EH (cell line): ENCODE results near the gene ZNF670.
A peak's percentile ranks its signal among the peaks of the same experiment; 100 is the strongest.
"Not testable (repeated sequence)": the region's sequence is repeated elsewhere in the genome, so short reads cannot be mapped to it uniquely, and the experiment has no call there.

Experiments
- DNase-seq: peaks from one replicate; pipeline ENCODE4 v3.0.0-alpha.2; 2015; ENCODE audit warnings: low read depth

The ZNF670 gene

GRCh38 chr1:247078258-247079140 is at the start of gene ZNF670:
Gene ZNF670, minus strand, starts transcription at chr1:247078811. Its CDS starts 215 bp downstream, at chr1:247078596.
- peak; percentile 93 for DNase-seq

GRCh38 chr1:247127519-247128282 is 49.1 kb upstream of the ZNF670 start:
- not testable (repeated sequence) for DNase-seq

- DNase-seq, result not testable (repeated sequence)
Measured at GRCh38 chr1:247126601-247127000, 48.0 kb upstream of the ZNF670 start.

GRCh38 chr1:247126166-247126565 is 47.6 kb upstream of the ZNF670 start:
- not testable (repeated sequence) for DNase-seq

GRCh38 chr1:247121382-247121781 is 42.8 kb upstream of the ZNF670 start:
- DNase-seq, result no peak

GRCh38 chr1:247120408-247120668 is 41.7 kb upstream of the ZNF670 start:
- not testable (repeated sequence) for DNase-seq

GRCh38 chr1:247119600-247120407 is 41.2 kb upstream of the ZNF670 start:
- no peak for DNase-seq

GRCh38 chr1:247118946-247119446 is 40.4 kb upstream of the ZNF670 start:
- DNase-seq, result peak; percentile 32

- no peak for DNase-seq
Measured at GRCh38 chr1:247115545-247115944, 36.9 kb upstream of the ZNF670 start.

GRCh38 chr1:247115141-247115510 is 36.5 kb upstream of the ZNF670 start:
- DNase-seq, result no peak

GRCh38 chr1:247114351-247115140 is 35.9 kb upstream of the ZNF670 start:
- no peak for DNase-seq

GRCh38 chr1:247113733-247114271 is 35.2 kb upstream of the ZNF670 start:
- DNase-seq, result no peak

- peak; percentile 20 for DNase-seq
Measured at GRCh38 chr1:247113094-247113497, 34.5 kb upstream of the ZNF670 start.

- no peak for DNase-seq
Measured at GRCh38 chr1:247112479-247112781, 33.8 kb upstream of the ZNF670 start.

- DNase-seq, result peak; percentile 73
Measured at GRCh38 chr1:247111700-247112478, 33.3 kb upstream of the ZNF670 start.

- peak; percentile 31 for DNase-seq
Measured at GRCh38 chr1:247111259-247111699, 32.7 kb upstream of the ZNF670 start.

GRCh38 chr1:247110627-247111258 is 32.1 kb upstream of the ZNF670 start:
- peak; percentile 29 for DNase-seq

GRCh38 chr1:247107694-247108093 is 29.1 kb upstream of the ZNF670 start:
- DNase-seq, result no peak

- DNase-seq, result no peak
Measured at GRCh38 chr1:247105966-247106365, 27.4 kb upstream of the ZNF670 start.

- no peak for DNase-seq
Measured at GRCh38 chr1:247104965-247105364, 26.4 kb upstream of the ZNF670 start.
